WI38 (cell line): Measurements from ENCODE around the gene MCRIP1.

ENCODE experiments used
- H3K4me3 ChIP-seq: 2 replicates; pipeline ENCODE4 v1.5.1; 2011; ENCODE audit warnings: low read depth, mild to moderate bottlenecking, control low read depth, low read length
- CTCF ChIP-seq: IDR thresholded peaks from 2 replicates; pipeline ENCODE4 v1.5.1; 2012; ENCODE audit warnings: low read depth, mild to moderate bottlenecking, control low read depth, low read length

Gene MCRIP1

GRCh38 chr17:81846743-81847689, 13.9 kb upstream of the MCRIP1 start:
- H3K4me3 ChIP-seq: no peak overlapping the region
- TF ChIP-seq CTCF: no peak

GRCh38 chr17:81845881-81846742, 13.0 kb upstream of the MCRIP1 start:
- H3K4me3 ChIP-seq: no peak overlapping the region
- no peak for TF ChIP-seq CTCF

GRCh38 chr17:81845361-81845760, 12.3 kb upstream of the MCRIP1 start:
- no peak for TF ChIP-seq CTCF

GRCh38 chr17:81844887-81845286, 11.8 kb upstream of the MCRIP1 start:
- TF ChIP-seq CTCF: no peak
- H3K4me3 ChIP-seq: no peak overlapping the region

More at GRCh38 chr17:81845361-81845760, 12.3 kb upstream of the MCRIP1 start:
- H3K4me3 ChIP-seq: no peak overlapping the region

- TF ChIP-seq CTCF: no peak
- no peak overlapping the region for H3K4me3 ChIP-seq
These were observed 11.3 kb upstream of the MCRIP1 start for GRCh38 chr17:81844327-81844851.

GRCh38 chr17:81843713-81844326, 10.7 kb upstream of the MCRIP1 start:
- H3K4me3 ChIP-seq: no peak overlapping the region
- TF ChIP-seq CTCF: no peak
